Measurements from ENCODE around the gene MBNL3.

DNA sequence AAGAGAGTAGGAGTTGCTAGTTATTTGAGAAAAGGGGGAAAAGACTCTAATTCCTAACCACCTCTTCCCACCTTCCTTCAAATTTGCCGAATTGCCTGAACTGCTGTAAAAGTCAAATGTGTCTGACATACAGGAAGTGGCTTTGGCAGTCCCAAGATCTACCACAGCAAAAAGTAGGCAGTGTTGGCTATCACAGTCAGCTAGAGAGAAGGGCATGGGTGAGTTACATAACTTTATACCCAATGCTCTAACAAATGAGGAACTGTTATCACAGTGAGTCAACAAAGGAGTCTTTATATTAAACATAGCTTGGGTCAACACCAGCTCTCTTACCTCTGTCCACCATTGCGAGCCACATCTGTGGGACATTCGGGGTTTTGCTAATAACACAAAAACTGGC is 2.4 kb upstream of the MBNL3 start:
- TF ChIP-seq, protein P1, sequence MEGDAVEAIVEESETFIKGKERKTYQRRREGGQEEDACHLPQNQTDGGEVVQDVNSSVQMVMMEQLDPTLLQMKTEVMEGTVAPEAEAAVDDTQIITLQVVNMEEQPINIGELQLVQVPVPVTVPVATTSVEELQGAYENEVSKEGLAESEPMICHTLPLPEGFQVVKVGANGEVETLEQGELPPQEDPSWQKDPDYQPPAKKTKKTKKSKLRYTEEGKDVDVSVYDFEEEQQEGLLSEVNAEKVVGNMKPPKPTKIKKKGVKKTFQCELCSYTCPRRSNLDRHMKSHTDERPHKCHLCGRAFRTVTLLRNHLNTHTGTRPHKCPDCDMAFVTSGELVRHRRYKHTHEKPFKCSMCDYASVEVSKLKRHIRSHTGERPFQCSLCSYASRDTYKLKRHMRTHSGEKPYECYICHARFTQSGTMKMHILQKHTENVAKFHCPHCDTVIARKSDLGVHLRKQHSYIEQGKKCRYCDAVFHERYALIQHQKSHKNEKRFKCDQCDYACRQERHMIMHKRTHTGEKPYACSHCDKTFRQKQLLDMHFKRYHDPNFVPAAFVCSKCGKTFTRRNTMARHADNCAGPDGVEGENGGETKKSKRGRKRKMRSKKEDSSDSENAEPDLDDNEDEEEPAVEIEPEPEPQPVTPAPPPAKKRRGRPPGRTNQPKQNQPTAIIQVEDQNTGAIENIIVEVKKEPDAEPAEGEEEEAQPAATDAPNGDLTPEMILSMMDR (IDR thresholded peaks at IDR 0.05), result peak; percentile 7 to 61 (median 51)
- peak in 1 of 3 donors; percentile 36 for TF ChIP-seq POLR2A (IDR thresholded peaks at IDR 0.05)

Data from body of pancreas (tissue), 4 donors.